HL-60/S4 treated with phorbol 12-myristate 13-acetate at 8.2 ng/mL for 4 days and 3 days (cell line): ENCODE data around the gene CLEC2L.
"Not testable (repeated sequence)": the region's sequence is repeated elsewhere in the genome, so short reads cannot be mapped to it uniquely, and the experiment has no call there.

Experiments used
- in situ Hi-C: fragments of 300-500 bp; cut with MboI; formaldehyde crosslinking; loops from 2 replicates; pipeline ENCODE4 v1.15.0; 2022; ENCODE audit warnings: low sequenced_read_pairs

The CLEC2L gene

GRCh38 chr7:139548302-139549028, 25.0 kb downstream of the CLEC2L start:
- in situ Hi-C loops, result no loop called here

GRCh38 chr7:139553991-139554700, 30.7 kb downstream of the CLEC2L start:
- in situ Hi-C loops, result not testable (repeated sequence)

DNA sequence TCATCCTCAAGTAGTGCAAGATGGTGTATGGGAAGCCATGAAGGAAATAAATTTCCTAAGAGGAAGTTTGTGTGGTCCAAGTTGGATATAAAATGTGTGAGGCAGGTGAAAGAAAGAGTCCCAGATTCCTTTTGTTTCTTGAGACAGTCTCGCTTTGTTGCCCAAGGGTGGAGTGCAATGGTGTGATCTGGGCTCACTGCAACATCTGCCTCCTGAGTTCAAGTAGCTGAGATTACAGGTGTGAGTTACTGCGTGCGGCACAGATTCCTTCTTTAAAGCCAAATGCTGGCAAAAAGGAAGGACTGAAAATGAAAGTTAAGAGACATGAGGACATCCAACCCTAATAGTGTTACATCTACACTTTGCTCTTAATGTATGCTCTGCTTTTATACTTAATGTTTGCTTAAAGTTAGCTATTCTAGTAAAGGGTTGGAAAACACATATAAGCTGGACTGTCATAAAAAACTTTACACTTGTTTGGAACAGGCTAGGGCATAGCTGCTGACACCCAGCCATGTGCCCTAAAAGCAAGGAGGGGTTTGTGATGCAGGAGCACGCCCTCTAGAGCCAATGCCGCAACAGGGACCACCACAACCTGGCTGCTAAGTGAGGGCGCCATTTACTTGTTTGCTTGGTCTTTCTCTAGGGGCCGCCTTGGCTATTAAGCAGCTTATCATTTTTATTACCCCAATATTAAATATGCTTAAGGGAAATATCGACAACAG, 34.5 kb downstream of the CLEC2L start:
- in situ Hi-C loops, result no loop called here

DNA sequence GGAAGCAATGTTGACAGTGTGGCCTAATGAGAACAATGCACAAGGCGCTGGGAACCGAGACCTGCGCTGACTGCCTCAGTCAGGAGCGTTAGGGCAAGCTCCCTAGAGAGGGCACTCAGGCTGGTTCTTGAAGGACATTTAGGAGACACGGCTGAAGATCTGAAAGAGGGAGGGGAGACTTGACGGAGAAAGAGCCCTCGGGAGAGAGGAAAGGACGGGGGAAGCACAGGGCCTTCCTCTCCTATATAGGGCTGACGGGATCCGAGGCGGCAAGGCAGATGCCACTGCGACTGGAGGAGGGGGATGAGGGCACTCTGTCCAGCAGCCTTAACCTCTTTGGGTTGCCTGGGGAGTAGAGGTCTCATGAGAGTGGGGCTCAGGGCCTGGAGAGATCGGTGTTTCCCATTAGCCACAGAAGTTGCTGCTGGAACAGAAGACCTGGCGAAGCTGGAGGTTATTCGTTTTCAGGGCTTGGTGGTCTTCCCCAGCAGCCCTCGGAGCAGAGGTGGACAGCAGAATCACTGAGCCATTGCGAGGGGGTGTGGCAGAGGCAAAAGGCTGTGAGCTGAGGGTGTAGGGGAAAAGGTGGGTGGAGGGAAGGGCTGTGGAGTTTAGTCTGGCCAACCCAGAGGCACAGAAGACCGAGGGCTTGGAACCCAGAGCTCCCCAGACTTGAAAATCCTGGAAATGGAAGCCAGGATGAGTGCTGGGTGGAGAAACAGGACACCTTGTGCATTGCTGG, 36.0 kb downstream of the CLEC2L start:
- in situ Hi-C loops, result no loop called here

- in situ Hi-C loops, result no loop called here
Observed at GRCh38 chr7:139560199-139560598, 36.7 kb downstream of the CLEC2L start.

GRCh38 chr7:139560678-139561077, 37.2 kb downstream of the CLEC2L start:
- in situ Hi-C loops, result no loop called here

DNA sequence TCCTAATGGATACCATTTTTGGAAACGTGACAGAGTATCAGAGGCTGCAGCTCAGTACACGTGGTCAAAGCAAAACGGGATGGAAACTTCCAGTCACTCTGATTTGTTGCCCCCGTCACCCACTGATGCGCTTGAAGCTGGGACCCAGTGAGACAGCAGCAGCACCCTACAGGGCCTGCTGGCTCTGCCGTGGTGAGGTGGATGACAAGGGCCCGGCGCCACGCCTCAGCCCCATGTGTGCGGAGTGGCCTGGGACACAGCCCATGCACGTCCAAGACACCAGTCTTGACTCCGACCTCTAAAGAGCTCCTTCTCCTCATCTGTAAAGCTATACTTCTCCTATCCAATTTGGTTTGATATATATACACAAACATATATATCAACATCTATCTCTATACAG, 39.0 kb downstream of the CLEC2L start:
- in situ Hi-C loops, result no loop called here

- in situ Hi-C loops, result no loop called here
Observed at GRCh38 chr7:139562961-139563565, 39.6 kb downstream of the CLEC2L start.

- in situ Hi-C loops, result no loop called here
Observed at GRCh38 chr7:139563856-139564255, 40.4 kb downstream of the CLEC2L start.

DNA sequence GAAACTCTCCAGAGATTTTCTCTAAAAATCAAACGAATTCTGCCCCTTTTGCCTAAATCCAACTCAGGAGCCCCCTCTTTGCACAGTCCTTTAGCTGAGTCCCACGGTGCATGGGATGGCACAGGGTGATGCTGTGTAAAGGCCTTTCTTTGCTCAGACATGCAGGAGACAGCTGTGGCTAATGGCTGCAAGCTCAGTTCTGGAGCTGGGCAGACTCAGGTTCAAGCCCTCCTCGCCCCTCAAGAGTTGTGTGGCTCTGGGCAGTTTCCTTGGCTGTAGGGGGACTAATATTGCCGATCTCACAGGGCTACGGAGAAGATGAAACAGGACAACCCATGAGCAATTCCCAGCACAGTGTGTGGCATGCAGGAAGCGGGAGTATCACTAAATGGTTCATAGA, 42.6 kb downstream of the CLEC2L start:
- in situ Hi-C loops, result no loop called here

DNA sequence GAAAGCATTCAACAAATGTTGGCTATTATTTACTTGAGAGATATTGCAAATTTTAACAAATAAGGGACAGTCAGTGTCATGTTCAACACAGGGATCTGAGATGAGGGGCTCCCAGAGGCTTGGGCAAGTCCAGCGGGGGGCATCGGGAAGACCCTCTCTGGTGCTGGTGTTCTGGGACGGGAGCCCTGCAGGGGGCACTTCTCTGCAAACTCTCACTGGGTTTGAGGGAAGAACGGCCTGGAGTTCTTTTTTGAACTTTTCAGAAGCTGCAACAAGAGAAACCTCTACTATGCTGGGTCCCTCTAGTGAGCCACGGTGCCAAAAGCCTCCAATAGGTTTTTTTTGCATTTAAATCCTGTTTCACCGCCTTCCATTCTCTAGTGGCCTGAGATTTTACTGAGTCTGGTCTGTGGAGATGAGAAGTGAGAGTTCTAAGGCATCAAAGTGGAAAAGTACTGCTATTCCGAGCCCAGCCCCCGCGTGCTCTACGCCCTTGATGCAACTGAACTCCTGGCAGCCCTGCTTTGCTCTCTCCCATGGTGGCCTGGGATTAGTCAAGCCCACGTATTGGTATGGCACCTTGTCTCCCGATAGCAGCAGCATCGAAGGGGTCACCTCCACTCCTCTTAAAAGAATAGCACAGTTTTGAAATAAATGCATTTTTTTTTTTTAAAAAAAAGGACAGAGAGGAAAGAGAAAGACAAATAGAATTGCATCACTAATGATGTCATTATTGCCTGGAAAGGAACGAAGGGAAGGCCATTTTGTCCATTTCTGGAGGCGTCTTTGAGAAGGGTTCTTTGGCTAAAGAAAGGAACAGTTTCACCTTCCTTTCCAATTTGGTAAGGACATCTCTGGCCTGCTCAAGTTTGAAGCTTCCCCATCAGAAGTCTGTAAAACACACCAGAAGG, 43.5 kb downstream of the CLEC2L start:
- in situ Hi-C loops, result no loop called here

GRCh38 chr7:139567647-139568345, 44.3 kb downstream of the CLEC2L start:
- in situ Hi-C loops, result no loop called here

DNA sequence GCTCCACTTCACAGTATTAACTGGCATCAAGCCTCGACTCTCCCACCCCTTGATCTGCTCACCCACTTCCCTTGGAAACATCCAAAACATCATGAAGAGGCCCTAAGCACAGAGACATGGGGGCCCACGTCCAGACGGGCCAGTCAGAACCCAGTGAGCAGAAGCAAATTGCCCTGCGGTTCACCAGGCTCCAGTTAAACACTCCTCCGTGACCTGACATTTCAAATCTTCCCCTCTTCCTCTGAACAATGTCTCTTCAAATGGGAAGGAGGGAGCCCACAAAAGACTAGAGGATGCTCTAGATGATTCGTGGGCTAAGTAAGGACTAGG, 44.8 kb downstream of the CLEC2L start:
- in situ Hi-C loops, result no loop called here

DNA sequence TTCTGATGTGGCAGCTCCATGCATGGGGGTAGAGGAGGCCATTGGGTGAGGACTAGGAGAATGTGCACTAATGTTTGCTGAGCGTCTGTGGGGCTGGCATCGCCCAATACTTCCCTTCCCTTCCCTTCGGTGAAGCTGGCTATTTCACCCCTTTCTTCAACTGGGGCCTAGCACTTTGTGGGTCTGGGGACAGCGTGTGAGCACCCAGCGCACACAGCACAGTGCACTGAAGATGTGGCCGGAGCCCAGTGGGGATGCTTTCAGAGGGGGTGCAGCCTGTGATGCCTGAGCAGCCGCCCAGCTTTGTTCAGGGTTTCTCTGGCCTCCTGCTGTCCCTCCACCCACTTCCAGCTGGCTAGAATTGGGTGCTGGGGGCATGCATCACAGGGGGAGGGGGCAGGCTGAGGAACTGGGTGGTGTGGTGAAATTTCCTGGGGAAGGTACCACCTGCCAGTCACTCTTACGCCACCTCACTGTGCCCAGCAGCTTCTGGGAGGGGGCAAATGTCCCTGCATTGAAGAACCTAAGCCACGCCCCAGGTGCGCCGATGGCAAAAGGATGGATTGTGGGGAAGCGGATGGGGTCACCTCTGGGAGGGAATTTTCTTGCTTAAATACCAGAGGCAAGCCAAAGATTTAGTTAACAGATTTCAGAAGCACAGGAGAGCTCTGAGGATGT, 45.5 kb downstream of the CLEC2L start:
- in situ Hi-C loops, result no loop called here

DNA sequence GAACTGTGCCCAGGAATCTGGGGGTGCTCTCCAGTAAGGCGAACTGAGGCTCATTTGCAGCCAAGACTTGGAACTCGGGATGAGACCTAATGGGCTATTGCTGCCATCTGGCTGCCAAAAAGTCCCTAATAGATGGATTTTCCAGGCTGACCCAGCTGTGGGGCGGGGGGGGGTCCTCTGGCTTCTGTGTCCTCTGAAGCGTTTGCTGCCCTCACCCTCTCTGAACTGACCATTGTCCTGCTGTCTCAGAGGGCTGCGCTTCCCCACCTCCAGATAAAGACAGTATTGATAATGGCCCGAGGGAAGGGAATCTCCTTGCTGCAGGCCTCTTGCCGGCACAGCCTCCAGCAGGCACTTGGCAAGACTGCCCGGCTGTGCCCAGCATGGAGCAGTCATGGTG, 46.6 kb downstream of the CLEC2L start:
- in situ Hi-C loops, result no loop called here

DNA sequence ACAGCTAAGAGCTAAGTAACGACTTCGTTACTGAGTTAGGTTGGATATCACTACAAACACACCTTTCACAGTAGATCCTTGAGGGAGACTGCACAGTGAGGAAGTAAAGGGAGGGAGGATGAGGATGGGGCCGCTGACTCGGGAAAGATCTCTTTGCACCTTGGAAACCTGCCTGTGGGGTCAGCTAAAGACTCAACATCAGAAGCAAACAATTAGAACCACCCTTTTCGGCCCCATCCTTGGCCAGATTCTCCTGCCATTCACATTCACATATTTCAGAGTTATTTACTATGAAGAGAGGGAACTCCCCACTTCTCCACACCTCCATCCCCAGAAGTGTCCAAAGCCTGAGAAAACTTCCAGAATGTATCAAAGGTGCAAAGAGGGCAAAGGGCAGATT, 47.1 kb downstream of the CLEC2L start:
- in situ Hi-C loops, result no loop called here

DNA sequence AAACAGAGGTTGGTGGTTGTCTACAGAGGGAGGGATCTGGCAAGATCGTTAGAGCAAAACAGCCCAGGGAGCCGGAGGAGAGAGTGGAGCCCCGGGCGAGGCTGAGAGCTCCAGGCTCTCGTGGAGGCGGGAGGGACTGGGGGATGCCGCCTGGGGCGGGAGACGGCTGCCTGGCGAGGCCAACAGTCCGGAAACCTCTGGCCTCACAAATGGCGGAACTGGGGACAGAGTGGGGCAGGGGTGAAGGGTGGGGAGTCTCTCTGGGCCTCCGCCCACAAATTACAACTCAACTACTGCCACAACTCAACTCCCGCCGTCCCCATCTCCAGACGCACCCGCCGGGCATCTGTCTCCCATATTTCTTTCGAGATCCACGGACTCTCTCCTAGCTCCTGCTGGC, 47.7 kb downstream of the CLEC2L start:
- in situ Hi-C loops, result no loop called here

- in situ Hi-C loops, result no loop called here
Observed at GRCh38 chr7:139571651-139572050, 48.2 kb downstream of the CLEC2L start.

- in situ Hi-C loops, result no loop called here
Observed at GRCh38 chr7:139572071-139572470, 48.6 kb downstream of the CLEC2L start.
